Superior temporal gyrus (tissue), 1 donor: ENCODE results near the gene NRG4.
"Not testable (repeated sequence)": the region's sequence is repeated elsewhere in the genome, so short reads cannot be mapped to it uniquely, and the experiment has no call there.

Experiments
- DNase-seq: peaks from one replicate; pipeline ENCODE4 v3.0.0-alpha.2; 2016; ENCODE audit errors: extremely low spot score

The NRG4 gene

GRCh38 chr15:75994220-75994619 is 18.0 kb downstream of the NRG4 start:
- no peak for DNase-seq

- no peak for DNase-seq
Measured at GRCh38 chr15:75992897-75993296, 19.3 kb downstream of the NRG4 start.

GRCh38 chr15:75989875-75990274 is 22.3 kb downstream of the NRG4 start:
- no peak for DNase-seq

- DNase-seq, result no peak
Measured at GRCh38 chr15:75989045-75989444, 23.2 kb downstream of the NRG4 start.

- no peak for DNase-seq
Measured at GRCh38 chr15:75985971-75986370, 26.3 kb downstream of the NRG4 start.

- not testable (repeated sequence) for DNase-seq
Measured at GRCh38 chr15:75984706-75985105, 27.5 kb downstream of the NRG4 start.

GRCh38 chr15:75982468-75982867 is 29.8 kb downstream of the NRG4 start:
- no peak for DNase-seq

- DNase-seq, result no peak
Measured at GRCh38 chr15:75981149-75981815, 30.9 kb downstream of the NRG4 start.

- DNase-seq, result not testable (repeated sequence)
Measured at GRCh38 chr15:75976766-75977165, 35.5 kb downstream of the NRG4 start.

- no peak for DNase-seq
Measured at GRCh38 chr15:75966073-75966472, 46.2 kb downstream of the NRG4 start.

GRCh38 chr15:75961331-75961730 is 50.9 kb downstream of the NRG4 start:
- DNase-seq, result no peak

- DNase-seq, result no peak
Measured at GRCh38 chr15:75955720-75956119, 56.5 kb downstream of the NRG4 start.

GRCh38 chr15:75952525-75952924 is 59.7 kb downstream of the NRG4 start:
- DNase-seq, result no peak

- no peak for DNase-seq
Measured at GRCh38 chr15:75948761-75949296, 63.4 kb downstream of the NRG4 start.

GRCh38 chr15:75947092-75947491 is 65.1 kb downstream of the NRG4 start:
- DNase-seq, result peak; percentile 24

- no peak for DNase-seq
Measured at GRCh38 chr15:75945953-75946352, 66.3 kb downstream of the NRG4 start.

GRCh38 chr15:75943713-75944215 is 68.5 kb downstream of the NRG4 start:
- no peak for DNase-seq

- DNase-seq, result no peak
Measured at GRCh38 chr15:75943246-75943645, 69.0 kb downstream of the NRG4 start.

- no peak for DNase-seq
Measured at GRCh38 chr15:75942464-75942863, 69.8 kb downstream of the NRG4 start.

GRCh38 chr15:75930866-75931265 is 81.4 kb downstream of the NRG4 start:
- DNase-seq, result no peak

GRCh38 chr15:75929799-75930565 is 82.2 kb downstream of the NRG4 start:
- DNase-seq, result no peak

GRCh38 chr15:75928680-75929608 is 83.3 kb downstream of the NRG4 start:
- no peak for DNase-seq
